GM15510 (cell line): ENCODE measurements around the gene ZNF804A.

Experiments used
- POLR2A ChIP-seq: IDR thresholded peaks from 3 replicates; pipeline ENCODE4 v1.6.1; 2011; ENCODE audit warnings: borderline replicate concordance; ENCODE audit not compliant: insufficient read length; ENCODE audit errors: extremely low read depth

Gene ZNF804A

DNA sequence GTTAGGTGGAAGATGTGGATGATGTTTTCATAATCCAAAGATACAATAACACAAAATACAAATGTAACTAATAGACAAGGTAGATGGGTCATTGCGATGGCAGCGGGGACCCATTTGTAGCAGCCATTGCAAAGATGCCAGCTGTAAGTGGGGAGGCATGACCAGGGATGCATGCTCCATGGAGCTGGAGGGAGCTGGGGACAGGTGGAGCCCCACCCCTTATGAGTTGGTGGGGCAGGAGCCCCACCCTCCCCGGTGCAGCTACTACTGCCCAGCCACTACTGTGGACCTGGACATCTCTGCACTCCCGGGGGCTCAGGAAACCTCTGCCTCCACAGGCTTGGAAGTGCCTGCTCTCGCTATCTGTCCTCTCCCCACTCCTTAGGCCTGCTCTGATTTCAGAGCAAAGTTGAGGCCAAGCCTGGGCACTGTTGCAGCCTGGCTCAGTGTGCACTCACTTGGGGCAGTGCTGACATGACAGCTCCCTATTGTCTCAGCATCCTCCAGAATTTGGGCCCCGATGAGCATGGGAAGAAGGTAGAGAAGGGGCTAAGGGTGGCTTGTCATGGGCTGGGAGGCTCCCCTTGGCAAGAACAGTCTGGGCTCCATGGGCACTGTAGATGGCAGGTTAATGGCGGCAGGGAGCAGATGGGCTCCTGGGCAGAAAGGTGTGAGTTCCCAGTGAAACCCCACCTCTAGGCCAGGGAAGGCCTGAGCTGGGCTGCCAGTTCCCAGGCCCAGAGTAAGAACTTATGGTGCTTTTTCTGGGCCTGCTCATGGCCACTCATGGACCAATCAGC, 81.1 kb downstream of the ZNF804A start:
- TF ChIP-seq POLR2A: no peak

DNA sequence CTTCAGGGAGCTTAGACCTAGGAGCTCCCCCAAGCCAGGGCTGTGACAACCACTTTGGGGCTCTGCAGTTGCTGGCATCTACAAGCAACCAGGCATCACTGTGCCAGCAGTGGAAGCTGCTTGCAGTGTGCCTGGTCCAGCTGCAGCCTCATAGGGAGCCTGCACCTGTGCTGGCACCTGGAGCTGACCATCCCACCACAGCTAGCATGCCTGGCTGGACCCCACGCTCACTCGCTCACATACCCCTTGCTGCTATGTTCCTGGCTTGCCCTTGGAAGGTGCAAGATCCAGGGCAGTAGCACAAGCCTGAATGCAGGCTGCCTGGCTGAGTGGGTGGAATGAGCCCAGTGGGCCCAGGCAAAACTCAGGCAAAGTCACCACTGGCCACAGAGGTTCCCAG, 82.5 kb downstream of the ZNF804A start:
- no peak for TF ChIP-seq POLR2A

DNA sequence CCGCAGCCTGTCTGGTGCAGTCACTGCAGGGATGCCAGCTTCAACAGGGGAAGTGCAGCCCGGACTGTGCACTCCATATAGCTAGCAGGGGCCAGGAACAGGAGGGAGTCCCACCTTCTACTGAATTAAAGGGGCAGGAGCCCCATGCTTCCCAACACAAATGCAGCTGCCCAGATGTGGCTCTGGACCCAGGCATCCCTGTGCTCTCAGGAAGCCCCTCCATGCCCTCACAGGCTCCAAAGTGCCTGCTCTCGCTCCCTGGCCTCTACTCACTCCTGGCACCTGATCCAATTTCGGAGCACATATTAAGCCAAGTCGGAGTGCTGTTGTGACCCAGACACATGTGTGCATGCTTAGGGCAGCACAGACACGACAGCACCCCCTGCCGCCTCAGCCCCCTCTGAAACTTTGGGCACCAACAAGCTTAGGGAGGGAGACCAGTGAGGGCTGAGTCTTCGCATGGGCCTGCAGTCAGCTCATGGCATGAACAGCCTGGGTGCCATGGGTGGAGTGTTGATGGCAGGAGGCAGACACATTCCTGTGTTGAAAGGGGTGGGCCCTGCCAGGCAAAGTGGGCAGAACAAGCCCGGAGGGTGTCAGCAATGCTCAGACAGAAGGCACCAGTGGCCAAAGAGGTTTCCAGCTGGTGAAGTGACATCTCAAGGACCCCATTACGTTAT, 83.5 kb downstream of the ZNF804A start:
- no peak for TF ChIP-seq POLR2A

DNA sequence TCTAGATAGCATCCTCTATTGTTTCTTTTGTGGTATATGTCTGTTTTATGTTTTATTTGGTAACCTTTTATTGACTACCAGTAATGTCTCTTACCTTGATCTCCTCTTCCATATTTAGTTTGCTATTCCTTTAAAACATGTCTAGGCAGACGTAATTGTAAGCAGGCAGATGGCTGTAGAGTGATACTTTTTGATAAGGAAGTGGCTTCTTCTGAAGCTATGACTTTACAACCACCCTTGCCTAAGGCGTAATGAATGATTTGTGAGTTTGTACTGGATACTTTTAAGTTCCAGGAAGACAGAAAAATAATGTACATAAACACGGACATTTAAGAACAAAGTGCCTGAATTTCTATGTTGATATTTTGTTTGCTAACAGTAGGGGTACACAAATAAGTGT, 85.6 kb downstream of the ZNF804A start:
- no peak for TF ChIP-seq POLR2A

DNA sequence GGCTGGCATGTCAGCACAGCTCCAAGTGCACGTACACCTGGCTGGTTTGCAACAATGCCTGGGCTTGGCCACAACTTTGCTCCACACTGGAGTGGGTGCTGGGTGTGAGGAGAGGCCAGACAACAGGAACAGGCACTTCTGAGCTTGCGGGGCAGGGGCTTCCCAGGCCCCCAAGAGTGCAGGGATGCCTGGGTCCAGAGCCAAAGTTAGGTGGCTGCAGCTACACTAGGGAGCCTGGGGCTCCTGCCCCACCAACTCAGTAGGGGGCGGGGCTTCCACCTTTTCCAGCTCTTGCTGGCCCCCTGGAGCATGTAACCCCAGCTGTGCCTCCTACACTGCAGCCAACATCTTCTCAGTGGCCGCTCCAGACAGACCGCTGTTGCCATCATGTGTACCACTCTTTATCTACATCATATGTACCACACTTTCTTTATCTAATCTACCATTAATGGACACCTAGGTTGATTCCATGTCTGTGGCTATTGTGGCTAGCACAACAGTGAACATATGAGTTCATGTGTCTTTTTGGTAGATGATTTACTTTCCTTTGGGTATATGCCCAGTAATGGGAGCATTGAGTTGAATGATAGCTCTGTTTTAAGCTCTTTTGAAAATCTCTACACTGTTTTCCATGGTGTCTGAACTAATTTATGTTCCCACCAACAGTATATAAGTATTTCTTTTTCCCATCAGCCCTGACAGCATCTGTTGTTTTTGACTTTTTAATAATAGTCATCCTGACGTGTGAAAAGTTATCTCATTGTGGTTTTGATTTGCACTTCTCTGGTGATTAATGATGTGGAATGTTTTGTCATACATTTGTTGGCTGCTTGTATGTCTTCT, 87.9 kb downstream of the ZNF804A start:
- no peak for TF ChIP-seq POLR2A

DNA sequence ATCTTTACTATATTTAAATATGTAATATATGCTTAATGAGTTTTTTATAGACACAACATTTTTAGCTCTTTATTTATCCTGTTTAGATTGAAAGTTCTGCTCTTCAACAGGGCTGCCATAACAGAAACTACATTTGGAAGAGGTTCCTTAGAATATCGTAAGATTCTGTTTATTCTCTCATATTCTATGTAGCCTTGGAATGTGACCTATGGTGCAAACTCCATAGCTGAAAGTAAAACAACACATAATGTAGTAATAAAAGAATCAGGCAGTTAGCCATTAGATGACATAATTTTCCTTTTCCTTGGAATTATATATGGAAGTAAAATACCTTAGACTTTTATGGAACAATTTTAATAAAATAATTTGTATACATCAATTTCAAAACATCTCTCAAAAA, 91.3 kb downstream of the ZNF804A start:
- TF ChIP-seq POLR2A: no peak

DNA sequence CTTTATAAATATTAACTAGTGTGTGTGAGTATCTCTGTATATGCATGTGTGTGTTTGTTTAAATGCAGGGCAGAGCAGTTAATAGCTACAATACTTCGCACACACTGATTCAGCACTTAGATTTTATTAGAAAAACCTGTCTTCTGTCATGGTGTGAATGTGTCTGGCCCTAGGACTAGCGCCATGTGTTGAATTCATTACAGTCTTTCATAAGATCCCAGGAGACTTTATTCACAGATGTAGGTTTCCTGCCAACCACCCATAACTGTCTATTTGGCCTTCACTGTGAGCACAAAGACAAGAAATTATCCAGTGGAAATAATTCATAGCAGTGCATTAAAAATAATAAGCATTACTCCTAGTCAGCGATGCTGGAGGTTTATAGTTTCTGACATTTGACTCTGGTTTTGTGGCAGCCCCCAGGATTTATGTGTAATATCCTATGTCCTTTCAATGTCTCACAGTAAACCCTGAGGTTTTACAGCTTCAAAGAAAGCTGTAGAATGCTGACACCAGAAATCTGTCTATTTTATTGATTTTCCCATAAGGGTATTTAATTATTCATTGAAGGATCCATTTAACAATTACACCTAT, 93.9 kb downstream of the ZNF804A start:
- TF ChIP-seq POLR2A: no peak

DNA sequence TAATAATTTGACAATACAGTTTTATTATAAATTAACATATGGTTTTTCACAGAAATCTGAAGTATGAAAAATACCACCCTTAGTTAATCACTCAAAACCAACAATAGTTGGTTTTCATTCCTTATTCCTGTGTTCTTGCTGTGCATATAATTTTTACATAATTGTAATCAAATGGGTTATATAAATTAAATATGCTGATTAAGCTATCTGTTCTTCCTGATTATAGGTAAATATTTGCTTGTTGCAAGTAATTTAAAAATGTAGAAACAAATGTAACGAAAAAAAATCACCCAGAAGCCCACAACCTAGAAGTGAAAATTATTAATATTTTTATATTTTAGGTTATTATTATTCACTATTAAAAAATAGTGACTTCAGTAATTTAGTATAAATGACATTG, 98.3 kb downstream of the ZNF804A start:
- TF ChIP-seq POLR2A: no peak

DNA sequence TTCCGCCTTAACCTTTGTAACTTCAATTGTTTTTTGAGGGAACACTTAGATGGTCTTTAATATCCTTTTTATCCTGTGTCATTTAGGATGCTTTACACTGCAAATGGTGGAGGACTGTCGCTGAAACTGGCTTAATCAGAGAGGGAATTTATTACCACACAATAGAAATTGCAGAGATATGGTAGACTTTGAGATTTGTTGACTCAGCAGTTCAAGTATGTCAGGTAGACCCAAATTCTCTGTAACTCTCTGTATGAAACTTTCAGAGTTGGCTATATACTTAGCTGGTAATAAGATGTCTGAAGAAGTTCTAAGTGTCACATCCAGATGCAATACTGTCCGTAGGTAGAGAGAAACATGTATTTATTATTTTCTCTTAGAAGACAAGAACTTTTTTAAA, 100.1 kb downstream of the ZNF804A start:
- TF ChIP-seq POLR2A: no peak

DNA sequence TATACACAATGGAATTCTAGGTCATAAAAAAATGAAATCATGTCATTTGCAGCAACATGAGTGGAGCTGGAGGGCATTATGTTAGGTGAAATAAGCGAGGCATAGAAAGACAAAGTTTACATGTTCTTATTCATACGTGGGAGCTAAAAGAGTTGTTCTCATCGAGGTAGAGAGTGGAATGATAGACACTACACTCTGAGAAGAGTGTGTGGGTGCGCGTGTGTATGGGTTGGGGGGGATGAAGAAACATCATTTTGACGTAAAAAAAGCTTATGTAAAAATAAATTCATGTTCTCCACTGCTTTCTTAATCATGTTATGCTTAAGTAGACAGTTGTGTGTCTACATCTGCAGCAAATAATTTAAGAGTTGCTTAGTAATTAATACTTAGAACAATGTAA, 123.6 kb downstream of the ZNF804A start:
- TF ChIP-seq POLR2A: no peak

DNA sequence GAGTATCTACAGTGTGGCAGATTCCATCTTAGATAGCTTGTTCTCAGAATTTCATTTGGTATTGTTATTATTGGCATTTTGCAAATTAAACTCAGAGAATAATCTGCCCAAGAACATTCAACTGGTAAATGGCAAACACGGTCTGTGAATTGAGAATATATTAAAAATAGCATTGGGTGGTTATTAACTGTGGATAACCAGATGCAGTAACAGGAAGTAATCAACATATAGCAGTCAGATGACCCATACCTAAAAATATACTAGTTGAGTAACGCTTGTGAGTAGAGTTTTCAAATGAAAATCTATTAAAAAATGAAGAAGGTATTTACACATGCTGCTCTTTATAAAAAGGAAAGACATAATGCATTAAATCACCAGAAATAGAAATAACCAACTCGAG, 129.5 kb downstream of the ZNF804A start:
- TF ChIP-seq POLR2A: no peak

DNA sequence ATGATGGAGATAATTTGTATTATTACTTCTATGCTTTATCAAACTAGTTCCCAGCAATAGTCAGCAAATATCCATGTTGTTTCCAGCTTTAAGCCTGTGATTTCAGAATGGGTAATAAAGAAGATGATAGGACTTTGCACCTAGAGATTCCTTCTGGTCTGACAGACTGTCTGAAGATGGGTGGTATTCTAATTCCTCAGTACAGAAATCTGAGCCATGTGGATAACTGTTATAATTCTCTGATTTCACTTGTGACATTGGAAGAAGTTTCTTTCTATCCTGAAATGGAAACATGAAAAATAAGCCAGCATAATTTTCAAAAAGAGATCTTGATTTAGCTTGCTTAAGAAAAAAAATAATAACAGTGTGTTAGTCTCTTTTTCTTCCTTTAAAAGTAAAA, 130.1 kb downstream of the ZNF804A start:
- TF ChIP-seq POLR2A: no peak

DNA sequence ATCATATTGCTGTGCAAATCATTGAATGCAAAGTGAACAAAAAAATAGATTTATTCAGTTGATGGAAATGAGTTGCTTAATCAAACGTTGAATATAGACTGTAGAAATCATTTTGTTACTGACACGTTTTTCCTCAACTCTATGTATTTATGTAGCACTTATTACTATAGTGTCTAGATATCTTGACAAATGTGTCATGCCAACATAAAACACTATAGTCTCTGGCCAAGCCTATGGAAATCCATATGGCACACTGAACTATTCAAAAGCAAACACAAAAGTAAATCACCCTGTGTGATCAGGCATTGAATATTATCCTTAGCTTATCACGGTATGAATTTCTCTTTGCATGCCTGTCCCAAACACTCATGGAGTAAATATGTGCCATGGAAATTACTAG, 131.3 kb downstream of the ZNF804A start:
- no peak for TF ChIP-seq POLR2A

DNA sequence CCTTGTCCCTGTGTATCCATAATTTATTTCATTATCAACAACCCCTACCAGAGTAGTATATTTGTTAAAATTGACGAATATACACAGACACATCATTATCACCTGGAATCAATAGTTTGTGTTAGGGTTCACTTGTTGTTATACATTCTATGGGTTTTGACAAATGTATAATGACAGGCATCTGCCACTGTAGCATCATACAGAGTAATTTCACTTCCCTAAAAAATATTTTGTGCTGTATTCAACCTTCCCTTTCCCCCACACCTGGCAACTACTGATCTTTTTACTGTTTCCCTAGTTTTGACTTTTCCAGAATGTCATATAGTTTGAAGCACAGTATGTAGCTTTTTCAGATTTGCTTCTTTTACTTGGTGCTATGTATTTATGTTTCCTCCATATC, 132.0 kb downstream of the ZNF804A start:
- no peak for TF ChIP-seq POLR2A

DNA sequence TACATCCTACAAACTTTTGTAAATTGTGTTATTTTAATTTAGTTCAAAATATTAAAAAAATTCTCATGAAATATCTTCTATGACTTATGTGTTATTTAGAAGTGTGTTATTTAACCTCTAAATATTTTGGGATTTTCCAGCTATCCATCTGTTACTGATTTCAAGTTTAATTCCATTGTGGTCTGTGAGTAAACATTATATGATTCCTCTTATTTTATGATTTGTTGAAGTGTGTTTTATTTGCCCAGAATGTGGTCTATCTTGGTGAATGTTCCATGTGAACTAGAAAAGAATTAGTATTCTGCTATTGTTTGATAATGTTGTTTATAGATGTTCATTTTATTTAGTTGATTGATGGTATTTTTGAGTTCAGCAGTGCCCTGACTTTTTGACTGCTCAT, 136.0 kb downstream of the ZNF804A start:
- no peak for TF ChIP-seq POLR2A
